Pancreas (tissue), 10 donors: ENCODE data around the gene NFIL3. TPM values are rescaled to one million over a fixed set of nuclear protein-coding genes. Genes with fewer than 3 reads are reported as not detected.
A peak's percentile ranks its signal among the peaks of the same experiment; 100 is the strongest.

Experiments used
- ATAC-seq, 4 donors: fragments of 200-7000 bp; cut with Tn5 transposase; one replicate each; pipeline versions ENCODE4 v1.8.0 to v1.9.1; 2020; ENCODE audit warnings: mild to moderate bottlenecking in 4 of 4, moderate library complexity in 4 of 4
- DNase-seq, 6 donors: peaks; one replicate each; pipeline ENCODE4 v3.0.0-alpha.2; 2020
- FAIRE-seq: peaks from 2 replicates; lab custom pipeline; 2012; peaks lifted over from hg19 to GRCh38; lab: Jason Lieb, UNC
- H3K27ac ChIP-seq, 4 donors: fragments of 200-600 bp; sonication (generic); 1 replicate in 3 of 4; 2 replicates in 1 of 4; pipeline versions ENCODE4 v1.5.0 to v1.8.0; 2020
- H3K27me3 ChIP-seq, 4 donors: fragments of 200-600 bp; one replicate each; pipeline ENCODE4 v1.8.0; 2021
- H3K36me3 ChIP-seq, 3 donors: fragments of 200-600 bp; sonication (generic) in 1 of 3; one replicate each; pipeline versions ENCODE4 v1.5.0 to v1.8.0; 2020 to 2021
- H3K4me1 ChIP-seq, 3 donors: fragments of 200-600 bp; one replicate each; pipeline ENCODE4 v1.8.0; 2021
- H3K4me3 ChIP-seq, 4 donors: fragments of 200-600 bp; sonication (generic) in 2 of 4; one replicate each; pipeline versions ENCODE4 v1.5.0 to v1.8.0; 2020 to 2021
- H3K9me3 ChIP-seq, 4 donors: fragments of 200-600 bp; one replicate each; pipeline ENCODE4 v1.8.0; 2021
- WGBS, 2 donors: extraction: QIAGEN DNeasy Blood & Tissue Kit; methylation state at CpG; one replicate each; pipeline ENCODE4 v1.1.7; 2013; 5-methylcytosine and 5-hydroxymethylcytosine counted together
- intact Hi-C, 3 donors: fragments of 100-400 bp; cut with DNase I; formaldehyde crosslinking; loops; one replicate each; pipeline versions ENCODE4 v1.11.1 to v1.14.2; 2022
- polyA plus RNA-seq, 2 donors: library from polyadenylated mRNA; stranded (reverse); fragments of 200-250 nt; gene quantifications; one replicate each; pipeline ENCODE4 v1.2.3, GENCODE V29; 2013
- total RNA-seq, 6 donors: library from RNA; stranded (reverse); fragmentation: NEBNext Ultra II Directional in 4 of 6; extraction: Animal tissue kit (Norgen Biotek cat#: 25700) in 4 of 6; gene quantifications; one replicate each; pipeline versions ENCODE4 v1.2.1 to v1.2.4, GENCODE V29; 2021 to 2023
- TF ChIP-seq, protein P1 (sequence below), 4 donors: fragments of 200-600 bp; sonication (generic) in 3 of 4; IDR thresholded peaks; one replicate each; pipeline versions ENCODE4 v1.5.0 to v1.8.0; 2021; ENCODE audit warnings: antibody characterized with exemption in 4 of 4
- donor health status: healthy with polysubstance abuse.
- donor health status: DM: no; HTN: no; CAD: no; lungs with moderate emphysema.
- donor health status: DM: no; HTN: no; CAD: no.
- donor health status: control.
- donor health status: control.
- donor health status: Bipolar disorder and iron deficiency.
- donor health status: DM: yes; HTN: yes; CAD: no.
- donor health status: DM: no; HTN: no; CAD: no.
- donor health status: DM: no; HTN: no; CAD: no.
- donor health status: DM: yes; HTN: yes; CAD: no.

Gene NFIL3
- total and polyA plus RNA-seq, 8 donors: 6.0 to 24.4 (median 10.8) TPM

DNA sequence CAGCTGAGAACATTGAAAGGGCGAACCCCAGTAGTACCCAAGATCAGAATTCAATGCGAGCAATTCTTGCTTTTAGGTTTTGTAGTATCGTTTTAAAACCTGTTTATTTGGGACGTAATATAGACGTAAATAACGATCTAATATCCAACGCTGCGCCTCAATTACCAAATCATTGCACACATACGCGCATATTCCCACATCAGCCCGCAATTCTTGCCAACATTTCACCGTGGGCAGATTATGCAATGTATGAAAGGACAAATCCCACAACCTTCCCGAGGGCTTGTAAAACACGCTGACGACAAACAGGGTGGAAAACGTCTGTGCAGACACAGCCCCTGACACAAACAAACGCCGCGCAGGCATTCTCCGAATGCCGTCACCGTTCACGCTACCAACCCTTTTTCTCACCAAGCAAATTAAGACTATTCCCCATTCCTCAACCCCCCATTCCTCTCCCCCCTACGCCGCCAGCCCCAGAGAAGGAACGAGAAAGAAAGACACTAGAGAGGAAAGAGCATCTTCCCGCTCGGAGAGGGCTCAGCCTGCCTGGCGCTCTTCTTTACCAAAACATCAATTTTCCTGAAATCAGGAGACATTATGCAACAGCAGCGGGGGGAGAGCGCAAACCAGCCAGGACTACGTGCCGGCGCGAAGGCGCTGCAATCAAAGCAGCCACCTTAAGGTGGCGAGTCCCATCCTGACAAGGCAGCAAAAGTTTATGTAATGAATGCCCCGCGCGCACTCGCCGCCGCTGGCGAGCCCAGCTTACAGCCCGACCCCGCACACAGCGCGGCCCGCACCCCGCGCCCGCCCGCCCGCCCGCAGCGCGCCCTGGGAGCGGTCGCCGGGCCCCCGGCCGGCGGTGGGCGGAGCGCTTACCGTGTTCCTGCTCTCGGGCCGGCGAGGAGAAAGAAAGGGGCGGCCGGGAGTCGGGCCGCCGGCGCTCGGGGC lies 597 bp downstream of the NFIL3 start:
- DNase-seq (peak; percentile 68 to 84 (median 76)), ATAC-seq (peak; percentile 14 to 46 (median 26)), FAIRE-seq (no peak)
- Histone ChIP-seq H3K9me3 (no peaks in the 10 kb centered on the region), H3K4me3 (peak overlapping the region; percentile 26 to 68 (median 56)), H3K36me3 (no peaks in the 10 kb centered on the region), H3K4me1 (peaks cover 18 to 27% (median 20%) of the 10 kb centered on the region in 3 donors), H3K27me3 (no peaks in the 10 kb centered on the region), H3K27ac (peak overlapping the region; percentile 82 to 98 (median 92))
- TF ChIP-seq, protein P1, sequence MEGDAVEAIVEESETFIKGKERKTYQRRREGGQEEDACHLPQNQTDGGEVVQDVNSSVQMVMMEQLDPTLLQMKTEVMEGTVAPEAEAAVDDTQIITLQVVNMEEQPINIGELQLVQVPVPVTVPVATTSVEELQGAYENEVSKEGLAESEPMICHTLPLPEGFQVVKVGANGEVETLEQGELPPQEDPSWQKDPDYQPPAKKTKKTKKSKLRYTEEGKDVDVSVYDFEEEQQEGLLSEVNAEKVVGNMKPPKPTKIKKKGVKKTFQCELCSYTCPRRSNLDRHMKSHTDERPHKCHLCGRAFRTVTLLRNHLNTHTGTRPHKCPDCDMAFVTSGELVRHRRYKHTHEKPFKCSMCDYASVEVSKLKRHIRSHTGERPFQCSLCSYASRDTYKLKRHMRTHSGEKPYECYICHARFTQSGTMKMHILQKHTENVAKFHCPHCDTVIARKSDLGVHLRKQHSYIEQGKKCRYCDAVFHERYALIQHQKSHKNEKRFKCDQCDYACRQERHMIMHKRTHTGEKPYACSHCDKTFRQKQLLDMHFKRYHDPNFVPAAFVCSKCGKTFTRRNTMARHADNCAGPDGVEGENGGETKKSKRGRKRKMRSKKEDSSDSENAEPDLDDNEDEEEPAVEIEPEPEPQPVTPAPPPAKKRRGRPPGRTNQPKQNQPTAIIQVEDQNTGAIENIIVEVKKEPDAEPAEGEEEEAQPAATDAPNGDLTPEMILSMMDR (IDR thresholded peaks at IDR 0.05): peak in 1 of 4 donors; percentile 14
- 0% methylated on average over 45 to 76 of the region's 76 CpGs for WGBS, 2 donors
- intact Hi-C loops: loop anchor here in 1 of 3 donors (10.0 kb wide), 1 partner anchor 228 kb away; no protein-coding TSS in a partner anchor

DNA sequence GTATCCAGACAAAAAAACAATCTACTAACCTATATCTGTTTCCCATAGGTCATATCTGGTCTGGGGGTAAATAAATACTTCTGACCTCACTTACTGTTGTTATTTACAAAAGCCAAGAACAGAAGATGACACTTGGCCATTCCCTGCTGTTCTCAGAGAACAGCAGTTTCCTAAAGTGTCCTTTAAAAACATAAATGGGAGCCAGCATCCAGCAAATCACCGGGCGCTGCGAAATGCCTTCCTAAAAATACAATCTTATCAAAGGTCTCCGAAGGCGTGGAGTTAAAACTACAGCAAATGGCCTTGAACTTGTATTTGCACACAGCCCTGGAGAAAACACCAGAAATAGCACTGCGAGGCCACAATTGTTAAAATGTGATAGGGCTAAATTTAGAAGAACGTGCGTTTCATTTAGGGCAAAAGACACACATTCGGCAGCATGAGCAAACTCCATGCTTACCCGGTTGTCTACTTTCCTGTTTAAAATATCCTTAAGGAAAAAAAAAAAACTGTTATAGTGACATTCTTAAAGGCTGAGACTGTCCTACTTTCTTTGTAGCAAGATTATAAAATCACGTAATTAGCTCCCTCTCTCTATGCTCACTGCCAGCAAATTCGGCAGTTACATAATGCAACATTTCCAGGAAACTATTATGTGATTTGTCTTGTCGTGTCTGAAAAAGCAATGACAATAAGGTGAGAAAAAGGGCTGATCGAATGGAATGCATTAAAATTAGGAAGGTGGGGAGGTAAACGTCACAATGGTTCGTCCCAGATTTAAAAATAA lies 1.5 kb downstream of the NFIL3 start:
- ATAC-seq (peak in 3 of 4 donors; percentile 5 to 16 (median 12)), DNase-seq (peak in 3 of 6 donors; percentile 28 to 55 (median 38)), FAIRE-seq (peak; percentile 43)
- WGBS, 2 donors: 1 to 2% methylated on average over 16 of the region's 16 CpGs
- intact Hi-C loops: loop anchor here in 1 of 3 donors (10.0 kb wide), 1 partner anchor 227 kb away; no protein-coding TSS in a partner anchor
- Histone ChIP-seq H3K4me3 (peak overlapping the region; percentile 26 to 68 (median 56)), H3K9me3 (no peaks in the 10 kb centered on the region), H3K4me1 (peaks cover 18 to 36% (median 28%) of the 10 kb centered on the region in 3 donors), H3K27me3 (no peaks in the 10 kb centered on the region), H3K36me3 (no peaks in the 10 kb centered on the region), H3K27ac (peak overlapping the region; percentile 82 to 98 (median 92))
- TF ChIP-seq, protein P1 (IDR thresholded peaks at IDR 0.05): no peak

DNA sequence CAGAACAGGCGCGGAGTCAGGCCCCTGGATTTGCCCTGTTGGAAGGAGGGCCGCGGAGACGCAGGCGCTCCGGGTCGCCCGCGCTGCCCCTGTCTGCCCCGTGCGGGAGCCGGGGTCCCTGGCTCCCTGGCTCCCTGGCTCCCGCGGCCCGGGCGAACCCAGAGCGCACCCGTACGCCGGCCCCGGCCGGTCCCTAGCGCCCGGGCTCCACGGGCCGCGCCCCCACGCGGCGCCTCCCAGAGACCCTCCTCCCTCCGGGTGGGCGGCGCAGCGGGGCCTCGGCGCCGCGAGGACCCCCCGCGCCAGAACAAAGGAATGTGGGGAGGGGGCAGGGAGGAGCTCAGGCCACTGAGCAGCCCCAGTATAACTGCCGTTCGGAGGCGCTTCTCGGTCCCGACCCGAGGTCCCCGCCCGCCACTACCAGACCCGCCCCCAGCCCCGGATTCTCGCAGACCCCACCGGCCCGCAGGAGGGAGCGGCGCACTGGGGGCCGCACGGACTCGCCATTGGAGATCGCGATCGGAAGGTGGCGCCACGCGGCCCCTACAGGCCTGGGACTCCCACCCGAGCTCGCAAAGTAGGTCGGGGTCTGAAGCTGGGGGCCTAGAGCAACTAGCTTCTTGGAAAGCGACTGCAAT lies 2.4 kb downstream of the NFIL3 start:
- intact Hi-C loops: loop anchor here in 1 of 3 donors (10.0 kb wide), 1 partner anchor 226 kb away; no protein-coding TSS in a partner anchor
- Histone ChIP-seq H3K4me3 (peak overlapping the region; percentile 20 to 68 (median 54)), H3K4me1 (peaks cover 18 to 45% (median 38%) of the 10 kb centered on the region in 3 donors), H3K9me3 (no peaks in the 10 kb centered on the region), H3K27ac (peak overlapping the region; percentile 29 to 98 (median 90)), H3K36me3 (no peaks in the 10 kb centered on the region), H3K27me3 (no peaks in the 10 kb centered on the region)
- DNase-seq: peak; percentile 9 to 80 (median 48)
- WGBS, 2 donors: 0 to 1% methylated on average over 54 to 69 of the region's 69 CpGs
- peak in 2 of 4 donors; percentile 1 to 2 for ATAC-seq
- TF ChIP-seq, protein P1 (IDR thresholded peaks at IDR 0.05): no peak
- FAIRE-seq: no peak

DNA sequence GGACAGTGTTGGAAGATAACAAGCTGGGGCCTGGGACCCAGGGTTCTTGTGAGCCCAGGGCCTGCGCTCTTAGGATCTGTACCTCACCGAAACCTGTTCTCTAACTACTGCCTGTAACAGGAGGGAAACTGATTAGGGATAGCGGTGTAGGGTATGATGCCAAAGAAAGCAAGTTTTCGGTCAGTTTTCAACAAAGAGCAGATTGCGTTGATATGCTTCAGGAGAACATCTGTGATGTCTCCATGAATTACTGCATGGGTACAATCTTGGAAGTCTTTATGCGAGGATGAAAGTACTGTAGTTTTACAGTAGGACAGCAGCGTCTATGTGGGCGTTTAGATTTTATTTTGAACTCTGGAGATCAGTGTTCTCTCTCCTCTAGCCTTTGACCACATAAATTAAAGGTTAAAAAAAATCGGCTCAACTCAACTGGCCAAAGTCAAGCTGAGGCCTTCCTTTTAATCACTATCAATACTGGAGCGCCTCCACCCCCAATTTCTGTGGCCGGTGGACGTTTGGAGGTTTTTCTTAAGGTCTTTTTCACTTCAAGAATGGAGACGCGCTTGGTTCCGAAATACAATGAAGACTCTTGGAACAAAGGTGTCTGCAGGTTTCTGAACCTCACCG lies 3.0 kb downstream of the NFIL3 start:
- H3K4me3 ChIP-seq: peak overlapping the region; percentile 20 to 68 (median 54)
- ATAC-seq: no peak
- TF ChIP-seq, protein P1 (IDR thresholded peaks at IDR 0.05): no peak
- H3K36me3 ChIP-seq: no peaks in the 10 kb centered on the region
- H3K4me1 ChIP-seq: peaks cover 18 to 48% (median 41%) of the 10 kb centered on the region in 3 donors
- no peak for FAIRE-seq
- intact Hi-C loops: loop anchor here in 1 of 3 donors (10.0 kb wide), 1 partner anchor 226 kb away; no protein-coding TSS in a partner anchor
- no peaks in the 10 kb centered on the region for H3K27me3 ChIP-seq
- H3K9me3 ChIP-seq: no peaks in the 10 kb centered on the region
- no peak for DNase-seq
- WGBS, 2 donors: 23 to 24% methylated on average over 16 of the region's 16 CpGs
- H3K27ac ChIP-seq: peak overlapping the region in 3 of 4 donors; percentile 29 to 98 (median 97)
